SKM-1 treated with dmso at 0.1 percent for 144 hours (cell line): ENCODE data around the gene KCTD13.
"Not testable (repeated sequence)": the region's sequence is repeated elsewhere in the genome, so short reads cannot be mapped to it uniquely, and the experiment has no call there.

ENCODE experiments used
- DNase-seq: peaks from one replicate; lab custom pipeline; 2025; ENCODE audit not compliant: unreplicated experiment; lab: John Stamatoyannopoulos, UW

Gene KCTD13

DNA sequence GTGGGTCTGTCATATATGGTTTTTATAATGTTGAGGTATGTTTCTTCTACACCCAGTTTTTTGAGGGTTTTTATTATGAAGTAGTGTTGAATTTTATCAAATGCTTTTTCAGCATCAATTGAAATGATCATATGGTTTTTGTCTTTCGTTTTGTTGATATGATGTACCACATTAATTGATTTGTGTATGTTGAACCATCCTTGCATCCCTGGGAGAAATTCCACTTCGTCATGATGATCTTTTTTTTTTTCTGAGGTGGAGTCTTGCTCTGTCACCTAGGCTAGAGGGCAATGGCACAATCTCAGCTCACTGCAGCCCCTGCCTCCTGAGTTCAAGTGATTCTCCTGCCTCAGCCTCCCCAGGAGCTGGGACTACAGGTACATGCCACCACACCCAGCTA lies 21.9 kb upstream of the KCTD13 start:
- no peak for DNase-seq

DNA sequence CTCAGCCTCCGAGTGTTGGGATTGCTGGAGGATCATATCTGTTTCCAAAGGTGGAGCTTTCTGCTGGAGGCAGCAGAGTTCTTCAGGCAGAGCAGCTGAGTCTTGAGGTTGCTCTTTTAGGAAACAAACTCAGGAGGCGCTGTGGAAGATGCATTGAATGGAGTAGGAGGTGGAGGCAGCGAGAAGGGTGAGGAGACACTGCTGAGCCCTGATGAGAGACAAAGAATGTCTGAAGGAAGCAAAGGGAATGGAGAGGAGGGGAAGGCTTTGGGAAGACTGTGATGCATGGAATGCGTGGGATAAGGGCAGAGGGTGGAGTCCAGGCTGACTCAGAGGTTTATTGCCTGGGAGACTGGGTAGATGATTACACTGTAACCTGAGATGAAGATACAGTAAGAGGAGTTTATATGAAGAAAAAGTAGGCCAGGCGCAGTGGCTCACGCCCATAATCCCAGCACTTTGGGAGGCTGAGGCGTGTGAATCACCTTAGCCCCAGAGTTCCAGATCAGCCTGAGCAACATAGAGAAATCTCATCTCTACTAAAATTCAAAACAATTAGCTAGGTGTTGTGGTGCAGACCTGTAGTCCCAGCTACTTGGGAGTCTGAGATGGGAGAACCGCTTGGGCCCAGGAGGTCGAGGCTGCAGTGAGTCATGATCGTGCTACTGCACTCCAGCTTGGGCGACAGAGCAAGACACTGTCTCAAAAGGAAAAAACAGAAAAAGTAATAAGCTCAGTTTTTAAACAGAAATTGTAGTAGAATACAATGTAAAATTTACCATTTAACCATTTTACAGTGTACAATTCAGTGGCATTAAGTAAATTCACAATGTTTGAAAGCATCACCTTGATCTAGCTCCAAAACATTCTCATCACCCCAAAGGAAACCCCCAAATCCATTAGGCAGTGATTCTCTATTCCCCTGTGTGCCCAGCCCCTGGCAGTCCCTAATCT lies 18.1 kb upstream of the KCTD13 start:
- DNase-seq: no peak

DNA sequence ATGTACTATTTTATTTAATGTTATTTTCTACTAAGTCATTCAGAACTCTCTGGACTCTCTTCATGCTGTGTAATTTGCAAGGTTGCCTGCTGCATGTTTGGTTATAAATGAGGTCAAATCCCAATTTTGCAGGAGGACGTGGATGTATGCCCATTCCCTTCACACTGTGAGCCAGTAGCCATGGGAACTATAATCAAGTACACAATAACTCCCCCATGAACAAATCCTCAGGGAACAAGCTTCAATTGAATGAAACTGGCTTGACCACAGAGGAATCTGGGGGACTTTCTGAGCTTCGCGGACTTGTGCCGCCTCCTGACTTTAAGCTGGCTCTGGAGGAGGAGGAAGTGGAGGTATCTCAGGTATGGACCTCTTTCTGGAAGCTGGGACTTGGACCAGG lies 14.6 kb upstream of the KCTD13 start:
- no peak for DNase-seq

DNA sequence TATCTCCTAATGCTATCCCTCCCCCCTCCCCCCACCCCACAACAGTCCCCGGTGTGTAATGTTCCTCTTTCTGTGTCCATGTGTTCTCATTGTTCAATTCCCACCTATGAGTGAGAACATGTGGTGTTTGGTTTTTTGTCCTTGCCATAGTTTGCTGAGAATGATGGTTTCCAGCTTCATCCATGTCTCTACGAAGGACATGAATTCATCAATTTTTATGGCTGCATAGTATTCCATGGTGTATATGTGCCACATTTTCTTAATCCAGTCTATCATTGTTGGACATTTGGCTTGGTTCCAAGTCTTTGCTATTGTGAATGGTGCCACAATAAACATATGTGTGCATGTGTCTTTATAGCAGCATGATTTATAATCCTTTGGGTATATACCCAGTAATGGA lies 5.7 kb upstream of the KCTD13 start:
- not testable (repeated sequence) for DNase-seq

DNA sequence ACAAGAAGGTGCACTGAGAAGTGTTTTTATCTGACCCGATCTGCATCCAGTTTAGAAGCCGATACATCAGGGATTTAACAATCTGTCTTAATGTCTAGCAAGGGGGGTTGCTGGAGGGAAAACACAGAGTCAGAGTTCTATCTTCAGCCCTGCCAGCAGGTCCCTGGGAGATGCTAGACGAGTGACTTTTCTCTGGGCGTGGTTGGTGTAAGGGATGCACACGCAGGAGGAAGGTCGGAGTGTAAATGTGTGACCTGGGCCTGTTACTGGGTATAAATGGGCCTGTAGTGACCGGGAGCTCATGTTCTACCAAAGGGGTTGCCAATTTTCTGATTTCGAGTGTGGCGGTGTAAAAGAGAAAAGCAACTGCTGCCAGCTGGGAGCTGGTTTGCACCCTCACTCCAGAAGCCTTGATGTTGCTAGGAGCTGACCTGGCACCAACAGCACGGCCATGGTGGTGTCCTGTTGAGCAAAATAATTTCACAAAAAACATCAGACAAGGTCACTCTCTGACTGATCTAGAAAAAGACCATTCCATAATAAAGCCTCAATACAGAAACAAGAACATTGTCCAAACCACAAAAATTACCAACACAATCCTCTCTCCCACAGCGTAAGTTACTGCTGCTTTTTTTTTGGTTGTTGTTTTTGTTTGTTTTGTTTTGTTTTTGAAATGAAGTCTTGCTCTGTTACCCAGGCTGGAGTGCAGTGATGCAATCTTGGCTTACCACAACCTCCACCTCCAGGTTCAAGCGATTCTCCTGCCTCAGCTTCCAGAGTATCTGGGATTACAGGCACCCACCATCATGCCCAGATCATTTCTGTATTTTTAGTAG lies 1.3 kb upstream of the KCTD13 start:
- no peak for DNase-seq

DNA sequence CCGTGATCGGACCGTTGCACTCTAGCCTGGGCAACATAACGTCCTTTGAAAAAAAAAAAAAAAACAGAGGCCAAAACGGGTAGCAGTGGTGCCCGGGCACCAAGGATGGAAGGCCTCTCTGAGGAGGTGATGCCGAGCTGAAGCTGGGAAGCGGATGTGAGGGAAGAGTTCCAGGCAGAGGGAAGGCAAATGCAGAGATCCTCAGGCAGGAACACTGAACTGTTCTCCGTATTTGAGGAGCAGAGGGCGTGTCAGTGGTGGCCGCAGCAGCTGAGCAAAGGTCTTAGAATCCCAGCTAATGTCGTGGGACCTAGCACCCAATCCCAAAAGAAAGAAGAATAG lies 656 bp upstream of the KCTD13 start:
- no peak for DNase-seq

DNA sequence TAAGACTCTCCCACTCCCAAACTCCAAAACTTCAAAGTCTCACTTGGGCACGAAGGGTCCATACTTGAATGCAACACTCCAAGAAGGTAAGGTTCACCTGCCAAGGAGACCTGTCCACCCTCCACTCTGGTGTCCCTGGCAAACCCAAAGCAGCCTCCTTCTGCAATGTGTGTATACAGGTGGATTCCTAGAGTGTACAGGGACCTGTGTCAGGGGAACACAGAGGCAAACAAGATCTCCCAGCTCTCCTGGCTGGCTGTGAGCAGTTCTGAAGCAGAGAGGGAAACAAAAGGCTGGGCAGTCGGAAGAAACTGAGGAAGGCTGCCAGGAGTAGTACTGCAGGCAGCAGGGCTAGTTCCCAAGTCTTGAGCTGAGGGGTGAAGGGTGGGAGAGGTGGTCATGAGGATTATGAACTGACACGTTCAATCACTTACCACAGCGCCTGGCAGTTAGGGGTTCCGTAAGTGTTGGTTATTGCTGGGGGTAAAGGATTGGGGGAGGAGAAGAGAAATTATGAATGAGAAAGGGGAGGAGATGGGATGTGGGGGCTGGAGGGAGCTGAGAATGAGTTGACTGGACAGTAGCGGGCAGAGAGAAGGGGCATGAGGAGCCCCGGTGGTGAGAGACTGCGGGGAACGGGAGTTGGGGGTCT lies 795 bp downstream of the KCTD13 start:
- no peak for DNase-seq

DNA sequence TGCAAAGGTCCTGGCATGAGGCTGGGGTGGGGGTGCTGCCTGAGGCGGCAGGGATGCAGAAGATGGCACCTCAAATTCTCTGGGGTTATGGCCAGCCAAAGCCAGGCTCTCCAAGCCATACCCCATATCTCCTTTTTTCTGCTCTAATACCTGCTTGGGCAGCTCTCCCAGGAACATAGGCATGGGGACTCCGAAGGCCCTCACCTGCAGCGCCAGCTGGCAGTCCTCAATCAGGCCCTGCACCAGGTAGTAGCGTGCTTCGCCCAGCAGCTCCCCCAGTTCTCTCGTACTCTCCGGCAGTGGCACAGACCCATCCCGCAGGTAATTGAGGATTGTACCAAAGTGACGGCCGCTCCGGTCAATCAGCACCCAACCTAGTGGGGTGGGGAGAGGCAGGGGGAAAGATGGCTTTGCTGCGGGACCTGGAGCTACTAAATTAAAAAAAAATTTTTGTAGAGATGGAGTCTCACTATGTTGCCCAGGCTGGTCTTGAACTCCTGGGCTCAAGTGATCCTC lies 3.0 kb downstream of the KCTD13 start:
- no peak for DNase-seq

DNA sequence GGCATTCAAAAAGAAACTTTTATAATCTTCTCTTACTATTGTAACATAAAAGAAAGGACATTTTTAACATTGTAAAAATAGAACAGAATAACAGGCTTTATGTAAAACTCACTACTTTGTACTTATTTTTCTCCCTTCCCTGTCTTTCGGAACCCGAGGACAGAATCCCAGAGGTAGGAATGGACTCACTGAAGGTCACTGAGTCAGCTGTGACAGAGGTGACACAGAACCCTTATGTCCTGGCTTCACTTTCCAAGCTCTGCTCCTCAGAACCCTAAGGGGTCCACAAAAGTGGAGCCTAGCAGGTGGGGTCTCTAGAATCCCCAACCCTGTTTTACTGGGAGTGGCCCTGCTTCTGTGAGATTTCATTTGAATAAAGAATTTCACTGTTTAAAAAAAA lies 3.7 kb downstream of the KCTD13 start:
- no peak for DNase-seq

DNA sequence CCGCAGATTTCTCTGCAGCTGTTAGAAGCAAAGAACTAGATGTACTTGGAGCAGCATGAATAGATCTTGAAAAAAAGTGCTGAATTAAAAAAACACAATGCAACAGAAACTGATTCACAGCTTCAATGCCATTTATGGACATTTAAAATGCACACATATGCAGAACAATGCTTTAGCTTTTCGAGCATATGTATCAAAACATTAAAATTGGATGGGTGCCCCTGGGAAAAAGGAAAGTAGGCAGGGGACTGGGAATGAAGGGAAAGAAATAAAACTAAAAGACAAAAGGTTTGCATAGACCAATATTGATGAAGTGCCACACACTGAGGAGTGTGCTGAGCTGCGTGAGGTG lies 5.0 kb downstream of the KCTD13 start:
- no peak for DNase-seq

DNA sequence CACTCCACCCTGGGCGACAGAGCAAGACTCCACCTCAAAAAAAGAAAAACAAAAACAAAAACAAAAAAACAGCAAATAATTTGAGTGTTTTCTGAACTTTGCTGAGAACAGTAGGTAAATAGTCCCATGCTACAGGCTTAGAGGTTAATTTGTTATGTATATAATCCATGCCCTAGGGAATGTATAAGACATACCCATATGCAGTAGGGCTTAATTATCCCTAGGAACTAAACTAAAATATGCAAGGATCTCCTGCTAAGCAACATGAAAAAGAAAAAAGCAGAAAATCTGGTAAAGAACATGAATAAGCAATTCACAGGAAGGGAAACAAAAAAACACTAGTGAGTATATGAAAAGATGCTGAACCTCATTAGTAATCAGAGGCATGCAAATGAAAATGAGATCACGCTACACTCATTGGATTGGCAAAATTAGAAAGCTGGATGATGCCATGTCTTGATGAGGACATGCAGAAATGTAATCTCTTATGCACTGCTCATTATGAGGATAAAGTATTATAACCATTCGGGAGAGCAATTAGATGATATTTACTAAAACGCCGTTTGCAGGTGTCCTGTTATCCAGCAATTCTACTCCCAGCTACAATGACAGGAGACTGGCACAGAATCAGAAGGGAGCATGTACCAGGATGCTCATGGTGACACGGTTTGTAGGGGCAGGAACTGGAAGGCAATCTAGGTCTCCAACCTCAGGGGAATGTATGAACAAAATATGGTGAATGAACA lies 5.6 kb downstream of the KCTD13 start:
- DNase-seq: no peak

DNA sequence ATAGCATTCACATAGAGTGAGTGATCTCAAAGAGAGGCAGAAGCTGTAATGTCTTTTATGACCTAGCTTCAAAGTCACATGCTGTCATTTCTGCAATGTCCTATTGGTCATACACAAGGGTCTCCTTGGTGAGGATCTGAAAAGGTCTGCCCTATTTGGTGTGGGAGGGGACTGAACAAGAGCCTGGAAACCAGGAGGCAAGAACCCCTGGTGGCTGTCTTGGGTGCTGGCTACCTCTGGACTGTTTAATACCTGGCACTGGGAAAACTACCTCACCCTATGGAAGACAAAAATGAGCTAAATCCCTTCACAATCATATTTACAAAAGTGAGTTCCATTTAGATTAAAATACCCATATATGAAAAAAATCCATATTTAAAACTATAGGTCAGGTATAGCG lies 9.0 kb downstream of the KCTD13 start:
- DNase-seq: no peak

DNA sequence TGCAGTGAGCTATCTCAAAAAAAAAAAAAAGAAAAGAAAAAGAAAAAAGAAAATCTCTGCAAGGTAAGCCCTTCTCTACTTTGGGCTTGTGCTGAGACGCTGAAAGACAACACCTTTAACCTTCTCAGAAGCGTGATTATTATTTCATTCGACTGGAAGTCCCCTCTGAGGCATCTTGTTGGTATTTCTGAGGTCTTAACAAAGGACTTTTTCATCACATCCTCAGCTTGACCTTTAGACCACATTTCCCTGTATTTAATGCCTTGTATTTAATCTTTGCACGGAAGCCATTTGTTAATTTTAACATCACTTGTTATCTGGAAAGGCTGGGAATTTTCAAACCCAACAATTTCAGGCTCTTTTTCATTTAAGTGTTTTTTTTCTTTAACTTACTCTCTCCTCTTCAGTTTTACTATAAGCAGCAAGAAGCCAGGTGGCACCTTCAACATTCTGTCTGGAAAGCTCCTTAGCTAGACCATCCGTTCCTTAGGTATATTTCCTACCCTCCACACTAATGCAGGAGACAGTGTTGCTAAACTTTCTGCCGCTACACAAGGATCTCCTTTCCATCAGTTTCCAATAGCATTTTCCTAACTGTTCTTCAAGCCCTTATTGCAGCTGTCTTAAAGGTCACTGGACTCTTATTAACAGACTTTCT lies 10.3 kb downstream of the KCTD13 start:
- no peak for DNase-seq

DNA sequence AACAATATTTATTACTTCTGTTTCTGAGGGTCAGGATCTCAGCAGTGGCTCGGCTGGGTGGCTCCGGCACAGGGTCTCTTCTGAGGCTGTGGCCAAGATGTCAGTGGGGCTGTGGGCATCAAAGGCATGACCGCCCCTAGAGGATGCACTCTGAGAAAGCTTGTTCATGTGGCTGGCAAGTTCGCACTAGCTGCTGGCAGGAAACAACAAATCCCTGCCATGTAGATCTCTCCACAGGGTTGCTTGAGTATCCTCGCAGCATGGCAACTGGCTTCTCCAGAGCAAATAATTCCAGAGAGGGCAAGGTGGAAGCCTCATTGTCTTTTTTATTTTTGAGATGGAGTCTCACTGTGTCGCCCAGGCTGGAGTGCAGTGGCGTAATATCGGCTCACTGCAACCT lies 12.5 kb downstream of the KCTD13 start:
- no peak for DNase-seq

DNA sequence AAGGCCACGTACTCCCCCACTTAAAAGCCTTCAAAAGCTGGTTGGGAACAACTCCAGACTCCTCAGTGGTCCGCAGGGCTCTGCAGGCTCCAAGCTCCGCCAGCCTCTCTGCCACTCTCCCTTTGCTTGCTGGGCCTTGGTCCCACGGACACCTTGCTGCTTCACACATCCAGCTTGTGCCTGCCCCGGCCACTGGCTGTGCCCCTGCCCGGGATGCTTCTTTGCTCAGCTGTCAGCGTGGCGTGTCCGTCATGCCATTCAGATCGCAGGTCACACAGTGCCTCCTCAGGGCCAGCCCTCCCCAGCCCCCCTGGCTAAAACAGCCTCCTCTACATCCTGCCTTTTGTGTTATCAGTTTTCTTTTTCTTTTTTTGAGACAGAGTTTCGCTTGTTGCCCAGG lies 13.9 kb downstream of the KCTD13 start:
- no peak for DNase-seq

DNA sequence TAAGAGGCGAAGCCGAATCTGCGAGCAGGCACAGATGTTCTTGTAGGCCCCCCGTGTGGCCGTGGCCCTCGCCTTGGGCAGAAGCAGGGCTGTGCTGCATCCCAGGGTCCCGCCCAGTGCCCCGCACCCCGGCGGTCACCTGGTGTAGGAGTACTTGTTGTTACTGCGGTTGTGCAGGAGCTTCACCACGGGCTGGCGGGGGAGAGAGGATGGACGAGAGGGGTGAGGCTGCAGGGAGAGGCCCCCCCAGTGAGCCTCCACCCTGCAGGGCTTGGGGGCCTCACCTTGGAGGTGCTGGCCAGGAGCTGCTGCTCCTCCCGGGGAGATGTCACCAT lies 14.4 kb downstream of the KCTD13 start:
- DNase-seq: no peak

DNA sequence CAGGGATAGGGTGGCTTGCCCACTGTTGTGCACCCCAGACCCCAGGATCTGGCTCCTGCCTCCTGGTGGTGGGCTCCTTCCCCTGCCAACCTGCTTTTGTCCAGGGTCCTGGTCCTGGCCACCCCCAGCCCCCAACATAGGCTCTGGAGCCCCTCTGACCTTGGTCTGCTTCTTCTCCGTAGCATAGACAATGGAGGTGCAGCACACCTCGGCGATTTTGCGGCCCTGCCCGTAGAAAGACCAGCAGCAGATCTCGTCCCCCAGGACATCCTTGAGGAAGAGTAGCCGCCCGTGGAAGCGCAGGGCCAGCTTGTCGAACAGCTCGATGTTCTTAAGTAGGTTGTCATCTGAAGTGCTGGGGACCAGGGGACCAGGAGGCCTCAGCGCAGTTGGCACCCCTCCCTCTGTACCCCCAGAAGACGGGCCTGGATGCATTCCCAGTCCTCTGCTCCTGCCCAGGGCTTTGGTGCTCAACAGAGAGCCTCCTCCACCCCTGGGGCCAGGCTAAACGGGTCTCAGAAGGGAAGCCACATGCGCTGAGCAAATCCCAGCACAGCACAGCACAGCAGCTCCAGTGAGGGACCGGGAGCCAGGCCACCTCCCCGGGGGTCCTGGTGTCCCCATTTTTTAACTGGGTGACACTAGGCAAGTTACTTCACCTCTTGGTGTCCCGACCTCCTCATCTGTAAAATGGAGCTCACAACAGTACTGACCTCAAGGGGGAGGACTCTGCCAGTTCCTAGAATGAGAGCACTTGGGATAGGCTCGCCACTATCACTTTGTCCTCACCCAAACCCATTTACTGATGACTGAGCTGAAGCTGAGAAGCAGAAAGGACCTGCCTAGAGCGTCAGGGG lies 15.0 kb downstream of the KCTD13 start:
- DNase-seq: no peak

DNA sequence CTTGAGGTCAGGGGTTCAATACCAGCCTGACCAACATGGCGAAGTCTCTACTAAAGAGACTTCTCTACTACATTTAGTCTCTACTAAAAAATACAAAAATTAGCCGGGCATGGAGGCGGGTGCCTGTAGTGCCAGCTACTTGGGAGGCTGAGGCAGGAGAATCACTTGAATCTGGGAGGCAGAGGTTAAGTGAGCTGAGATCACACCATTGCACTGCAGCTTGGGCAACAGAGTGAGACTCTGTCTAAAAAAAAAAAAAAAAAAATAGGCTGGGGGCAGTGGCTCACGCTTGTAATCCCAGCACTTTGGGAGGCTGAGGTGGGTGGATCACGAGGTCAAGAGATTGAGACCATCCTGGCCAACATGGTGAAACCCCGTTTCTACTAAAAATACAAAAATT lies 16.2 kb downstream of the KCTD13 start:
- not testable (repeated sequence) for DNase-seq

DNA sequence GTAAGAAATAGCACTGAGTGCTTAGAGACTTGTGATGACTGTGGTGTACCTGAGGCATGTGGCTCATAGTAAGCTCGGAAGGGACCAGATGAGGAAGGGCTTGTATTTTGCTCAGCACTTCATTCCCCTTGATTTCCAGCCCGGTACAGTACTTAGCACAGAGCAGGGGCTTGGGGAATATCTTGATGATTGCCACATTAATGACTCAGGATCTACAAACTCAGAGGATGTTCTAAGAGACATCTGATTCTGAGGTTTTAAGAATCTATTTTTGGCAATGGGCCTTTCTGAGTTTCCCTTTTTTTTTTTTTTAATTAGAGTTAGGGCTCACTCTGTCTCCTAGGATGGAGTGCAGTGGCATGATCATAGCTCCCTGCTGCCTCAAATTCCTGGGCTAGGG lies 16.6 kb downstream of the KCTD13 start:
- peak; percentile 27 for DNase-seq
